Neural cell (in vitro differentiated cells): ENCODE results near the gene SLC16A3. TPM values are rescaled to one million over a fixed set of nuclear protein-coding genes. Genes with fewer than 3 reads are reported as not detected.

Experiments
- H2AFZ ChIP-seq: fragments of 200-600, 300-800 bp; sonication (generic), shearing (Covaris generic); 2 replicates; pipeline ENCODE4 v1.6.0; 2014; ENCODE audit warnings: low read depth, mild to moderate bottlenecking, antibody characterized with exemption, low read length, moderate library complexity
- H3F3A ChIP-seq: fragments of 200-600 bp; shearing (Covaris generic); 2 replicates; pipeline ENCODE4 v1.6.1; 2016; ENCODE audit warnings: mild to moderate bottlenecking, moderate library complexity, mixed read lengths, antibody characterized with exemption, low read length; ENCODE audit not compliant: insufficient read depth, poor library complexity, severe bottlenecking
- H3K27ac ChIP-seq: fragments of 200-600, 300-800 bp; sonication (generic), shearing (Covaris generic); 2 replicates; pipeline ENCODE4 v1.5.1; 2014; ENCODE audit warnings: mild to moderate bottlenecking, low read length, moderate library complexity
- H3K27me3 ChIP-seq: fragments of 300-800, 200-600 bp; sonication (generic), shearing (Covaris generic); 2 replicates; pipeline ENCODE4 v1.6.0; 2014; ENCODE audit warnings: mild to moderate bottlenecking, low read depth, low read length, moderate library complexity; ENCODE audit not compliant: insufficient read depth
- H3K36me3 ChIP-seq: fragments of 300-800, 200-600 bp; sonication (generic), shearing (Covaris generic); 2 replicates; pipeline ENCODE4 v1.5.1; 2014; ENCODE audit warnings: mild to moderate bottlenecking, antibody characterized with exemption, low read length, moderate library complexity; ENCODE audit not compliant: insufficient read depth
- H3K4me2 ChIP-seq: fragments of 300-800, 200-600 bp; sonication (generic), shearing (Covaris generic); 2 replicates; pipeline ENCODE4 v1.6.0; 2014; ENCODE audit warnings: mild to moderate bottlenecking, low read length
- H3K4me3 ChIP-seq: fragments of 300-800, 200-600 bp; sonication (generic), shearing (Covaris generic); 2 replicates; pipeline ENCODE4 v1.5.1; 2014; ENCODE audit warnings: mild to moderate bottlenecking, low read length, moderate library complexity
- H3K79me2 ChIP-seq: fragments of 200-600 bp; shearing (Covaris generic); replicated peaks from 2 replicates; pipeline ENCODE4 v1.6.0; 2014; ENCODE audit warnings: mild to moderate bottlenecking, low read length, moderate library complexity; ENCODE audit not compliant: insufficient read depth
- H3K9ac ChIP-seq: fragments of 300-800, 200-600 bp; sonication (generic), shearing (Covaris generic); 2 replicates; pipeline ENCODE4 v1.6.1; 2016; ENCODE audit warnings: mild to moderate bottlenecking, low read length, mixed read lengths
- H3K9me2 ChIP-seq: fragments of 200-600 bp; shearing (Covaris generic); 2 replicates; pipeline ENCODE4 v1.6.1; 2016; ENCODE audit warnings: mild to moderate bottlenecking, low read length, mixed read lengths; ENCODE audit not compliant: insufficient read depth
- H3K9me3 ChIP-seq: fragments of 200-600, 300-800 bp; sonication (generic), shearing (Covaris generic); 2 replicates; pipeline ENCODE4 v1.6.1; 2016; ENCODE audit warnings: mild to moderate bottlenecking, mixed run types, low read length, moderate library complexity, mixed read lengths
- H4K20me1 ChIP-seq: fragments of 200-600 bp; shearing (Covaris generic); 2 replicates; pipeline ENCODE4 v1.6.1; 2016; ENCODE audit warnings: mild to moderate bottlenecking, mixed run types; ENCODE audit not compliant: insufficient read depth
- CTCF ChIP-seq: fragments of 450-650 bp; IDR thresholded peaks from 2 replicates; pipeline ENCODE4 v1.5.1; 2014; ENCODE audit warnings: antibody characterized with exemption, mild to moderate bottlenecking, moderate library complexity; ENCODE audit not compliant: poor library complexity, severe bottlenecking
- EP300 ChIP-seq: fragments of 450-650 bp; conservative IDR thresholded peaks from 2 replicates; pipeline ENCODE4 v1.6.1; 2014; ENCODE audit warnings: antibody characterized with exemption, mild to moderate bottlenecking, moderate library complexity; ENCODE audit not compliant: poor library complexity, severe bottlenecking
- EZH2 ChIP-seq: fragments of 200-600, 300-800 bp; shearing (Covaris generic), sonication (generic); IDR thresholded peaks from 2 replicates; pipeline ENCODE4 v1.6.1; 2014; ENCODE audit warnings: antibody characterized with exemption, low read length, borderline replicate concordance, mild to moderate bottlenecking; ENCODE audit not compliant: insufficient read depth, poor library complexity, severe bottlenecking
- MXI1 ChIP-seq: fragments of 450-650 bp; conservative IDR thresholded peaks from 2 replicates; pipeline ENCODE4 v1.6.1; 2014; ENCODE audit warnings: antibody characterized with exemption, mild to moderate bottlenecking; ENCODE audit not compliant: poor library complexity, severe bottlenecking
- POLR2AphosphoS5 ChIP-seq: IDR thresholded peaks from 2 replicates; pipeline ENCODE4 v1.6.1; 2012
- RAD21 ChIP-seq: fragments of 450-650 bp; conservative IDR thresholded peaks from 2 replicates; pipeline ENCODE4 v1.6.1; 2014; ENCODE audit warnings: antibody characterized with exemption, mild to moderate bottlenecking, moderate library complexity
- REST ChIP-seq: IDR thresholded peaks from 2 replicates; pipeline ENCODE4 v1.6.1; 2012; ENCODE audit warnings: borderline replicate concordance
- SMC3 ChIP-seq: fragments of 450-650 bp; conservative IDR thresholded peaks from 2 replicates; pipeline ENCODE4 v1.6.1; 2014; ENCODE audit warnings: antibody characterized with exemption, mild to moderate bottlenecking, moderate library complexity; ENCODE audit not compliant: poor library complexity
- TAF1 ChIP-seq: IDR thresholded peaks from 2 replicates; pipeline ENCODE4 v1.6.1; 2012; ENCODE audit warnings: low read depth
- polyA plus RNA-seq: library from polyadenylated mRNA; depleted of rRNA; stranded (reverse); fragments of >200 nt; gene quantifications from 2 replicates; pipeline ENCODE4 v1.2.3, GENCODE V29; 2014

SLC16A3 gene
- polyA plus RNA-seq, 1 donor from 2014 or later, result 0.56 TPM

- H3K36me3 ChIP-seq, result no peaks in the 10 kb centered on the region
- no peak overlapping the region for H3K9ac ChIP-seq
- H3F3A ChIP-seq, result no peaks in the 10 kb centered on the region
- H3K27ac ChIP-seq, result no peak overlapping the region
- H2AFZ ChIP-seq, result no peak overlapping the region
- no peak overlapping the region for H3K4me3 ChIP-seq
- H3K79me2 ChIP-seq, result no peaks in the 10 kb centered on the region
- H3K9me3 ChIP-seq, result no peaks in the 10 kb centered on the region
- no peaks in the 10 kb centered on the region for H3K9me2 ChIP-seq
- no peaks in the 10 kb centered on the region for H3K27me3 ChIP-seq
- TF ChIP-seq MXI1 (no peak), TAF1 (no peak), RAD21 (peak; percentile 49), EP300 (no peak), CTCF (peak; percentile 59), POLR2AphosphoS5 (no peak), REST (no peak), EZH2 (no peak), SMC3 (peak; percentile 42)
- H3K4me2 ChIP-seq, result no peak overlapping the region
- H4K20me1 ChIP-seq, result peaks cover 13% of the 10 kb centered on the region
Measured at GRCh38 chr17:82244413-82245133, 15.7 kb downstream of the SLC16A3 start.

- Histone ChIP-seq H3K79me2 (no peaks in the 10 kb centered on the region), H4K20me1 (peaks cover 13% of the 10 kb centered on the region), H3K9me2 (no peaks in the 10 kb centered on the region)
Measured at GRCh38 chr17:82245134-82246039, 16.5 kb downstream of the SLC16A3 start.

More at GRCh38 chr17:82245134-82246039, 16.5 kb downstream of the SLC16A3 start:
- Histone ChIP-seq H3K36me3 (no peaks in the 10 kb centered on the region), H2AFZ (no peak overlapping the region), H3F3A (no peaks in the 10 kb centered on the region), H3K9me3 (no peaks in the 10 kb centered on the region), H3K4me3 (no peak overlapping the region), H3K27ac (no peak overlapping the region), H3K4me2 (no peak overlapping the region), H3K9ac (no peak overlapping the region), H3K27me3 (no peaks in the 10 kb centered on the region)
- TF ChIP-seq POLR2AphosphoS5 (no peak), REST (no peak), CTCF (no peak), SMC3 (no peak), RAD21 (no peak), TAF1 (no peak), EP300 (no peak), EZH2 (no peak), MXI1 (no peak)
